Measurements from ENCODE around the gene RNF145. TPM values are rescaled to one million over a fixed set of nuclear protein-coding genes. Genes with fewer than 3 reads are reported as not detected.

RNF145 gene
- total RNA-seq, 1 experiment from 2014 or later = 122 TPM

DNA sequence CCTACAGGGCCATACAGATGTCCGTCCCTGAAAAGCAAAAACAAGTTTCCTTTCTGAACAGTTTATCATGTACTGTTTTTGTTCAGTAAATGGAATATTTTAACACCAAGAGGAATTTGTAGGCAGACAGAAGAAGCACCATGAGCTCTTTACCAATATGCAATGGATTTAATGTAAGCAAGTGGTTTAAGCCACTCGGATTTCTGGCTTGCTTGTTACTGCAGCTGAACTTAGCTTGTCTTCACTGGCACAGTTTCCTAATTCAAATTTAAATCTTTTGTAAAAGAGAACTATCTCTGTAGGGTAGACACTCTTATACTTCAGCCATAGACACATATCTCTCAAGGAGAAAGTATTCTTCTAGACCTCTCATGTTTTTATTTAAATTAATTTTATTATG lies 96.9 kb downstream of the RNF145 start:
- no peak for DNase-seq (ENCODE audit: low spot score)

Other genes with a start within 250 kb of the RNF145 start
- 1.6 and 2.1 TPM in 2 replicates for gene EBF1, start 109.6 kb downstream of the RNF145 start, total RNA-seq (2014; rRNA removed; shearing (Covaris generic))
- gene UBLCP1, start 53.7 kb upstream of the RNF145 start, total RNA-seq (2014; rRNA removed; shearing (Covaris generic)) = 51.5 and 59.8 TPM in 2 replicates
- not detected in 2 replicates for gene IL12B, start 120.9 kb upstream of the RNF145 start, total RNA-seq (2014; rRNA removed; shearing (Covaris generic))